Testis (tissue), 3 donors: ENCODE measurements around the gene ACP1. TPM values are rescaled to one million over a fixed set of nuclear protein-coding genes. Genes with fewer than 3 reads are reported as not detected.

Experiments used
- DNase-seq: peaks from one replicate; pipeline ENCODE4 v3.0.0-alpha.2; 2019
- H3K27ac ChIP-seq, 2 donors: fragments of 200-600 bp; sonication (generic); one replicate each; pipeline ENCODE4 v1.5.1; 2019
- H3K27me3 ChIP-seq: fragments of 200-600 bp; sonication (generic); one replicate; pipeline ENCODE4 v1.5.1; 2019
- H3K36me3 ChIP-seq: fragments of 200-600 bp; sonication (generic); one replicate; pipeline ENCODE4 v1.5.1; 2017; ENCODE audit warnings: low read depth; ENCODE audit errors: missing control alignments
- H3K4me1 ChIP-seq: fragments of 200-600 bp; sonication (generic); one replicate; pipeline ENCODE4 v1.5.1; 2019
- H3K4me3 ChIP-seq, 2 donors: fragments of 200-600 bp; sonication (generic); one replicate each; pipeline ENCODE4 v1.5.1; 2017 to 2019
- H3K9me3 ChIP-seq: fragments of 200-600 bp; sonication (generic); one replicate; pipeline ENCODE4 v1.5.1; 2017
- CTCF ChIP-seq, 3 experiments: fragments of 450-650 bp in 2 of 3; fragments of 200-600 bp in 1 of 3; sonication (generic) in 1 of 3; IDR thresholded peaks; one replicate each; pipeline ENCODE4 v1.5.1; 2016 to 2019; ENCODE audit warnings: antibody characterized with exemption in 3 of 3, mild to moderate bottlenecking in 2 of 3, moderate library complexity in 1 of 3
- POLR2A ChIP-seq: fragments of 450-650 bp; IDR thresholded peaks from one replicate; pipeline ENCODE4 v1.6.1; 2017; ENCODE audit warnings: antibody characterized with exemption, mild to moderate bottlenecking, moderate library complexity
- WGBS, 2 donors: methylation state at CpG; one replicate each; pipeline ENCODE4 v1.1.5; 2018; 5-methylcytosine and 5-hydroxymethylcytosine counted together
- intact Hi-C: fragments of 100-400 bp; cut with DNase I; formaldehyde crosslinking; loops from one replicate; pipeline ENCODE4 v1.15.1; 2023; ENCODE audit warnings: low total_unique reads
- polyA plus RNA-seq: library from polyadenylated mRNA; stranded (reverse); fragments of 350-450 nt; fragmentation: Illumina TruSeq; extraction: RNeasy Lipid Tissue Mini Kit (QIAGEN cat#74804); gene quantifications from one replicate; pipeline ENCODE4 v1.2.3, GENCODE V29; 2014; ENCODE audit warnings: low read depth, low replicate concordance; ENCODE audit not compliant: insufficient read depth
- total RNA-seq, 2 donors: library from RNA; depleted of rRNA; stranded (reverse); fragments of >200 nt; gene quantifications; one replicate each; pipeline ENCODE4 v1.2.3, GENCODE V29; 2016

Gene ACP1
- total and polyA plus RNA-seq, 3 donors from 2014 or later, result 117 to 136 (median 135) TPM

GRCh38 chr2:283996-284794, 19.4 kb downstream of the ACP1 start:
- Histone ChIP-seq H3K36me3 (no peaks in the 10 kb centered on the region), H3K4me1 (peaks cover 29% of the 10 kb centered on the region), H3K27ac (peak overlapping the region in 1 of 2 donors; percentile 53), H3K9me3 (no peaks in the 10 kb centered on the region), H3K4me3 (no peak overlapping the region), H3K27me3 (no peaks in the 10 kb centered on the region)
- WGBS, 2 donors, result 89 to 99% methylated on average over 4 of the region's 4 CpGs
- intact Hi-C loops, result no loop called here
- no peak for DNase-seq
- no peak for TF ChIP-seq POLR2A
- TF ChIP-seq CTCF (IDR thresholded peaks at IDR 0.05), result no peak

GRCh38 chr2:284896-285492, 20.2 kb downstream of the ACP1 start:
- TF ChIP-seq CTCF (IDR thresholded peaks at IDR 0.05), result no peak
- no peak for TF ChIP-seq POLR2A
- Histone ChIP-seq H3K9me3 (no peaks in the 10 kb centered on the region), H3K4me3 (no peak overlapping the region), H3K27me3 (no peaks in the 10 kb centered on the region), H3K4me1 (peaks cover 26% of the 10 kb centered on the region), H3K36me3 (no peaks in the 10 kb centered on the region), H3K27ac (peak overlapping the region in 1 of 2 donors; percentile 53)
- 57 to 63% methylated on average over 13 of the region's 13 CpGs for WGBS, 2 donors
- intact Hi-C loops, result no loop called here
- no peak for DNase-seq

GRCh38 chr2:285531-285930, 20.8 kb downstream of the ACP1 start:
- H3K4me3 ChIP-seq, result no peak overlapping the region
- no peaks in the 10 kb centered on the region for H3K27me3 ChIP-seq
- DNase-seq, result no peak
- no peaks in the 10 kb centered on the region for H3K36me3 ChIP-seq
- intact Hi-C loops, result no loop called here
- H3K4me1 ChIP-seq, result peaks cover 20% of the 10 kb centered on the region
- TF ChIP-seq POLR2A (no peak), CTCF (IDR thresholded peaks at IDR 0.05) (no peak)
- 57% methylated on average over 1 of the region's 1 CpG for WGBS, 2 donors
- H3K9me3 ChIP-seq, result no peaks in the 10 kb centered on the region
- peak overlapping the region in 1 of 2 donors; percentile 53 for H3K27ac ChIP-seq

- TF ChIP-seq POLR2A, result no peak
- TF ChIP-seq CTCF (IDR thresholded peaks at IDR 0.05), result no peak
- no peak for DNase-seq
- Histone ChIP-seq H3K4me3 (no peak overlapping the region), H3K27ac (no peak overlapping the region), H3K9me3 (no peaks in the 10 kb centered on the region), H3K36me3 (no peaks in the 10 kb centered on the region), H3K27me3 (no peaks in the 10 kb centered on the region), H3K4me1 (peaks cover 15% of the 10 kb centered on the region)
- 58 to 79% methylated on average over 6 of the region's 6 CpGs for WGBS, 2 donors
- intact Hi-C loops, result no loop called here
These were observed 21.3 kb downstream of the ACP1 start for GRCh38 chr2:286035-286434.
